Cardiac muscle cell (in vitro differentiated cells and primary cell): ENCODE measurements around the gene CCNE1. TPM values are rescaled to one million over a fixed set of nuclear protein-coding genes. Genes with fewer than 3 reads are reported as not detected.
"Not testable (repeated sequence)": the region's sequence is repeated elsewhere in the genome, so short reads cannot be mapped to it uniquely, and the experiment has no call there.

Experiments used
- DNase-seq, 2 donors: peaks; one replicate each; pipeline versions ENCODE4 v3.0.0 to v3.0.0-alpha.2; 2010 to 2017; ENCODE audit warnings: low read depth in 1 of 2, low spot score in 1 of 2
- H3K27ac ChIP-seq: fragments of 200-600 bp; sonication (generic); 2 replicates; pipeline ENCODE4 v1.5.1; 2016
- H3K27me3 ChIP-seq: fragments of 200-600 bp; sonication (generic); 2 replicates; pipeline ENCODE4 v1.6.0; 2016; ENCODE audit warnings: control low read depth
- H3K36me3 ChIP-seq: fragments of 200-600 bp; sonication (generic); 2 replicates; pipeline ENCODE4 v1.5.1; 2016; ENCODE audit warnings: control low read depth
- H3K4me1 ChIP-seq: fragments of 200-600 bp; sonication (generic); 2 replicates; pipeline ENCODE4 v1.8.1; 2017; ENCODE audit warnings: low read depth, mild to moderate bottlenecking, mixed run types
- H3K4me3 ChIP-seq: fragments of 200-600 bp; sonication (generic); 2 replicates; pipeline ENCODE4 v1.5.1; 2016; ENCODE audit warnings: mild to moderate bottlenecking
- H3K9me3 ChIP-seq: fragments of 200-600 bp; sonication (generic); 2 replicates; pipeline ENCODE4 v1.5.1; 2017; ENCODE audit warnings: low read depth, mild to moderate bottlenecking, control low read depth
- polyA plus RNA-seq: library from polyadenylated mRNA; unstranded; fragments of >200 nt; fragmentation: Nextera tagmentation; extraction: Ambion mirVana; gene quantifications from 2 replicates; pipeline ENCODE4 v1.2.1, GENCODE V29; 2016
- total RNA-seq: library from RNA; depleted of rRNA; stranded (reverse); fragments of >200 nt; gene quantifications from 2 replicates; pipeline ENCODE4 v1.2.3, GENCODE V29; 2016
- TF ChIP-seq, protein P1 (sequence below): IDR thresholded peaks from 2 replicates; pipeline ENCODE4 v1.5.1; 2012; ENCODE audit warnings: low read depth, mild to moderate bottlenecking, low read length

Gene CCNE1
- total and polyA plus RNA-seq, 2 experiments from 2014 or later = 15.9 to 21.8 TPM

DNA sequence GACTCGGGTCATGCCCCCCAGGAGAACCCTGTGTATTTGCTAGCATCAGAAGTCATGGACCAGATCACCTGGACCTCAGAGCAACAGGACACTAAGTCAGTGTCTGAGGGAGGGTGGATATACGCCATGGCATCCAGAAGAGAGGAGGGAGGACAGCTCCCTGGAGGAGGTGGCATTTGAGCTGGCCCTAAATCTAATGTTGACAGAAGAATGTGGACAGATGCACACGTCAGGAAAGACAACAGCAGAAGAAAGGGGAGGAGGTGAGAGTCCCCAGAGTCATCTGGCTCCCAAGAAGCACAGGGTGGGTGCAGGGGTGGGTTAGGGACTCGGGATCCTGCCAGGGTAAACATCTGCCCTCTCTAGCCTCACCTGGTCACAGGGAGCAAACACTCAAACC lies 24.5 kb upstream of the CCNE1 start:
- no peak for DNase-seq
- no peak overlapping the region for H3K4me3 ChIP-seq
- H3K27me3 ChIP-seq = no peaks in the 10 kb centered on the region
- H3K27ac ChIP-seq = no peak overlapping the region
- H3K4me1 ChIP-seq = no peaks in the 10 kb centered on the region
- TF ChIP-seq, protein P1, sequence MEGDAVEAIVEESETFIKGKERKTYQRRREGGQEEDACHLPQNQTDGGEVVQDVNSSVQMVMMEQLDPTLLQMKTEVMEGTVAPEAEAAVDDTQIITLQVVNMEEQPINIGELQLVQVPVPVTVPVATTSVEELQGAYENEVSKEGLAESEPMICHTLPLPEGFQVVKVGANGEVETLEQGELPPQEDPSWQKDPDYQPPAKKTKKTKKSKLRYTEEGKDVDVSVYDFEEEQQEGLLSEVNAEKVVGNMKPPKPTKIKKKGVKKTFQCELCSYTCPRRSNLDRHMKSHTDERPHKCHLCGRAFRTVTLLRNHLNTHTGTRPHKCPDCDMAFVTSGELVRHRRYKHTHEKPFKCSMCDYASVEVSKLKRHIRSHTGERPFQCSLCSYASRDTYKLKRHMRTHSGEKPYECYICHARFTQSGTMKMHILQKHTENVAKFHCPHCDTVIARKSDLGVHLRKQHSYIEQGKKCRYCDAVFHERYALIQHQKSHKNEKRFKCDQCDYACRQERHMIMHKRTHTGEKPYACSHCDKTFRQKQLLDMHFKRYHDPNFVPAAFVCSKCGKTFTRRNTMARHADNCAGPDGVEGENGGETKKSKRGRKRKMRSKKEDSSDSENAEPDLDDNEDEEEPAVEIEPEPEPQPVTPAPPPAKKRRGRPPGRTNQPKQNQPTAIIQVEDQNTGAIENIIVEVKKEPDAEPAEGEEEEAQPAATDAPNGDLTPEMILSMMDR = no peak
- H3K9me3 ChIP-seq = no peaks in the 10 kb centered on the region
- no peaks in the 10 kb centered on the region for H3K36me3 ChIP-seq

DNA sequence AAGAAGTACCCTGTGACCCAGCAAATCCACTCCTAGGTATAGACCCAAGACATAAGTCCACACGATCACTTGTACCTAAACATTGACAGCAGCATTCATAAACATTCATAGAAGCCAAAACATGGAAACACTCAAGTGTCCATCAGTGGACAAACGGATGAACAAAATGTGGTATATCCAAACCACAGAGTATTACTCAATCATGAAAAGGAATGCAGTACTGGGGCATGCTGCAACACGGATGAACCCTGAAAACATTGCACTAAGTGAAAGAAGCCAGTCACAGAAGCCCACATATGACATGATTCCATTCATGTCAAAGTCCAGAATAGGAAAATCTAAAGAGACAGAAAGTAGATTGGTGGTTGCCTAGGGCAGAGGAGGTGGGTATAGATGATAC lies 22.8 kb upstream of the CCNE1 start:
- Histone ChIP-seq H3K27me3 (no peaks in the 10 kb centered on the region), H3K27ac (no peak overlapping the region), H3K4me3 (no peak overlapping the region), H3K9me3 (no peaks in the 10 kb centered on the region), H3K4me1 (no peaks in the 10 kb centered on the region), H3K36me3 (no peaks in the 10 kb centered on the region)
- no peak for DNase-seq
- TF ChIP-seq, protein P1 = no peak

DNA sequence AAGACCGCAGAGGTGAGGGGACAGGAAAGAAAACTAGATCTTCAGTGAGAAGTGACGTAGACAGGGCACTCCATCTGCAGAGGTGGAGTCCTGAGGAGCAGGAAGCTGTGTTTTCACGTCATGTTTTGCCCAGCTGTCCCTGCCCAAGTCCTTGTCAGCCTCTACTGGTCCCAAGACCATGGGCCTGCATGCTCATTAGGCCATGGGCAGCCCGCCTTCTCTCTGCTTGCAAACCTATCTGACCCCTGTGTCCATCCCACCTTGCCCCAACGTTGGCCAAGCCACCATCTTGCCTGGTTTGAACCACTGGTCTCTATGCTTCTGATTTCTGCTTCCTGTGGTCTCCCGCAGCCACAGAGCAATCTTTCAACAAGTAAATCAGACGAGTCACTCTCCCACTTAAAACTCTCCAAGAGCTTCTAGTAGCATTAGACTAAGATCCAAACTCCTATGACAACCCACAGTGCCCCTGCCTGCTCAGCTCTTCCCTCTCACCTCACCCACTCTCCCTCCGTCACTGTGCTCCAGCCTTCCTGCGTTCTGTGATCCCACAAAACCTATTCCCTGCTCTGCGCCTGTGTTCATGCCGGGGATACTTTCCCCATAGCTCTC lies 18.6 kb upstream of the CCNE1 start:
- no peaks in the 10 kb centered on the region for H3K36me3 ChIP-seq

DNA sequence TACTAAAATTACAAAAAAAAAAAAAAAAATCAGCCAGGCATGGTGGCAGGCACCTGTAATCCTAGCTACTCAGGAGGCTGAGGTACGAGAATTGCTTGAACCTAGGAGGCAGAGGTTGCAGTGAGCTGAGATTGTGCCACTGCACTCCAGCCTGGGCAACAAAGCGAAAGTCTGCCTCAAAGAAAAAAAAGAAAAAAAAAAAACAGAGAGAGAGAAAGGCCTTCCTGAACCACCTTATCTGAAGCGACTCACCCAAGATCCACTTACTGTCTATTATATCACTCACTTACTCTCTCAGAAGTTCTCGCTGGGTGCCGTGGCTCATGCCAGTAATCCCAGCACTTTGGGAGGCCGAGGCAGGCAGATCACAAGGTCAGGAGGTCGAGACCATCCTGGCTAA lies 17.3 kb upstream of the CCNE1 start:
- H3K9me3 ChIP-seq, H3K27me3 ChIP-seq, H3K27ac ChIP-seq, H3K4me1 ChIP-seq, DNase-seq, H3K36me3 ChIP-seq, H3K4me3 ChIP-seq: not testable (repeated sequence)

More for the DNA sequence above, 18.6 kb upstream of the CCNE1 start:
- H3K27ac ChIP-seq = no peak overlapping the region
- no peaks in the 10 kb centered on the region for H3K9me3 ChIP-seq
- TF ChIP-seq, protein P1 = no peak
- H3K27me3 ChIP-seq = no peaks in the 10 kb centered on the region
- no peak overlapping the region for H3K4me3 ChIP-seq
- H3K4me1 ChIP-seq = no peaks in the 10 kb centered on the region
- no peak for DNase-seq

DNA sequence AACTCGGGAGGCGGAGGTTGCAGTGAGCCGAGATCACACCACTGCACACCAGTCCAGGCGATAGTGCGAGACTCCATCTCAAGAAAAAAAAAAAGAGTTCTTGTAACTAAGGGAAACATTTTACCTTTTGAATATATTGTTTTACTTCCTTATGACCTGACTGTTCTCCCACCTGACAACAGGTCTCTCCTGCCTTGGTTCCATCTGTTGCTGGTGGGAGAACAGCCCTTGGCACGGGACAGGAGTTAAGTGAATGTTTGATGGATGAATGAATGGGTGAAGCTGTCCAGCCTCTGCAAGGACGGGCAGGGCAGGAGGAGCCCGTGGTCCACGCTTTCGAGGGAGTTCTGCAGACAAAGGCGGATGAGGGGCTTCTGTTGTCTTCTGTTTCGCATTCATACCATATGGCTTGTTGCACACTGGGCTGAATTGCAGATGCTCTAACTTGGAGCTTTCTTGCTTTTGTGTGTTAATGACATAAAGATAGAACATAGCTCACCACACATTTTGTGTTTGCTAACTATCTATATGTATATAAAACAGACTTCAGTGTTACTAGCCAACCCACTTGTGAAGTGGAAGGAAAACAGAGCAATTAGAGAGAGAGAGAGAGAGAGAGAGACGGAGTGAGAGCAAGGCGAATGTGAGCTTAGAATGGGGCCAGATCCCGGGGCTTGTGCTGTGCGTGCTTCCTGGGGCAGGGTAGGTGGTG lies 16.2 kb upstream of the CCNE1 start:
- H3K4me3 ChIP-seq = no peak overlapping the region
- no peaks in the 10 kb centered on the region for H3K9me3 ChIP-seq
- TF ChIP-seq, protein P1 = no peak
- no peak overlapping the region for H3K27ac ChIP-seq
- no peaks in the 10 kb centered on the region for H3K4me1 ChIP-seq
- no peak for DNase-seq
- H3K36me3 ChIP-seq = no peaks in the 10 kb centered on the region
- no peaks in the 10 kb centered on the region for H3K27me3 ChIP-seq

DNA sequence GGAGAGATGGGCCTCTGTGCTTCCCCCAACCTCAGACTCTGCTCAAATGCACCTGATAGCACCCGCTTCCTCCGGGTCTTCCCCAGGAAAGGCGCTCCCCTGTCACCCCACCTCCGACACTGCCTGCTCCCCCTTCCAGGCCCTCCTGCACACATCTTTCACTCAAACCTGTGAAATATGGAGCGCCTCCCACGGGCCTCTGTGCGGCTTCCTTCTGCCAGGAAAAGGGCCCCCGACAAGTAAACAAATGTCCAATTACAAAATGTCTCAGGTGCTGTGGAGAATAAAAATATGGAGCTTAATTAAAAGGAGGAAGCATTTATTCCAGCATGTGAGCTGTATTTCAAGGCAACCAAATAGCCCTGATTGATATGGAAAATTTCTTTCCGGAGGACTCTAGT lies 15.6 kb upstream of the CCNE1 start:
- DNase-seq = no peak
- no peak overlapping the region for H3K4me3 ChIP-seq
- no peak overlapping the region for H3K27ac ChIP-seq
- H3K9me3 ChIP-seq = no peaks in the 10 kb centered on the region
- H3K27me3 ChIP-seq = no peaks in the 10 kb centered on the region
- H3K4me1 ChIP-seq = no peaks in the 10 kb centered on the region
- H3K36me3 ChIP-seq = no peaks in the 10 kb centered on the region
- TF ChIP-seq, protein P1 = no peak
